ENCODE results near the gene CTR9. TPM values are rescaled to one million over a fixed set of nuclear protein-coding genes. Genes with fewer than 3 reads are reported as not detected.

The CTR9 gene
- polyA plus RNA-seq (2013, experiment 1 of 4): 36.3 TPM
- polyA plus RNA-seq (2013, experiment 2 of 4): 34.1 TPM
- 31.6 TPM for polyA plus RNA-seq (2013, experiment 3 of 4)
- 35.8 TPM for polyA plus RNA-seq (2013, experiment 4 of 4)

- H3K4me3 ChIP-seq (ENCODE audit: insufficient read depth, low read depth, low read length): peak within 1 kb of the TSS; percentile 92
- no peaks in the 10 kb centered on the region for H3K27me3 ChIP-seq (ENCODE audit: control insufficient read depth, insufficient read depth, low read length, poor library complexity, severe bottlenecking)
- peak within 1 kb of the TSS; percentile 90 for H3K27ac ChIP-seq (ENCODE audit: insufficient read depth, low read depth, low read length, poor library complexity, severe bottlenecking)
- 0% methylated on average over 67 of the region's 67 CpGs for WGBS, 2 experiments
- H3K36me3 ChIP-seq (ENCODE audit: control insufficient read depth, insufficient read depth, low read length): peaks cover 13% of the 10 kb centered on the region
- peaks cover 6% of the 10 kb centered on the region for H3K4me1 ChIP-seq (ENCODE audit: control insufficient read depth, insufficient read depth, low read length)
- no peaks in the 10 kb centered on the region for H3K9me3 ChIP-seq (ENCODE audit: control insufficient read depth, low read length)
Measured at GRCh38 chr11:10750838-10751580, at the start of gene CTR9. Gene CTR9, plus strand, starts transcription at chr11:10751246. Its CDS starts 167 bp downstream, at chr11:10751413.

GRCh38 chr11:10701982-10702381 lies 49.1 kb upstream of the CTR9 start:
- Histone ChIP-seq H3K27ac (ENCODE audit: insufficient read depth, low read depth, low read length, poor library complexity, severe bottlenecking) (no peak overlapping the region), H3K9me3 (ENCODE audit: control insufficient read depth, low read length) (no peaks in the 10 kb centered on the region), H3K27me3 (ENCODE audit: control insufficient read depth, insufficient read depth, low read length, poor library complexity, severe bottlenecking) (no peaks in the 10 kb centered on the region), H3K4me3 (ENCODE audit: insufficient read depth, low read depth, low read length) (no peak overlapping the region), H3K36me3 (ENCODE audit: control insufficient read depth, insufficient read depth, low read length) (no peaks in the 10 kb centered on the region), H3K4me1 (ENCODE audit: control insufficient read depth, insufficient read depth, low read length) (no peaks in the 10 kb centered on the region)
- 88 to 91% methylated on average over 3 of the region's 3 CpGs for WGBS, 2 experiments

DNA sequence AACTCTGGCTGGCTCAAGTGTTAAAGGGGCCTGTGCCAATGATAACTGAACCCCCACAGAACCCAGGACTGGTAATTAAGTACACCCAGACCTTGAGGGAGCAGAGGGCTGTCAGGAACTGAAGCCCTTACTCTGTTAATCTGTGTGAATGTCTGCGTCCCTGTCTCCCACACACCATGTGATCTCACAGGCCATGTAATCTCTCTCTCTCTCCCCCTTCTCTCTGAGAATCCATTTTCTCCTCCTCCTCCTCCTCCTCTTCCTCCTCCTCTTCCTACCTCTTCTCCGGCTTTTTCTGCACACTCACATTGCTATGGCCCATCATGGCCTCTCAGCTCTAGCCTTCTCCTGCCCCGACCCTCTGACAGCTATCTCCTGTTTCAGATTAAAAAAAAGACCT lies 42.9 kb upstream of the CTR9 start:
- H3K27me3 ChIP-seq (ENCODE audit: control insufficient read depth, insufficient read depth, low read length, poor library complexity, severe bottlenecking): no peaks in the 10 kb centered on the region
- H3K4me1 ChIP-seq (ENCODE audit: control insufficient read depth, insufficient read depth, low read length): no peaks in the 10 kb centered on the region
- WGBS, 2 experiments: 87 to 91% methylated on average over 3 of the region's 3 CpGs
- H3K27ac ChIP-seq (ENCODE audit: insufficient read depth, low read depth, low read length, poor library complexity, severe bottlenecking): no peak overlapping the region
- no peaks in the 10 kb centered on the region for H3K36me3 ChIP-seq (ENCODE audit: control insufficient read depth, insufficient read depth, low read length)
- no peak overlapping the region for H3K4me3 ChIP-seq (ENCODE audit: insufficient read depth, low read depth, low read length)
- H3K9me3 ChIP-seq (ENCODE audit: control insufficient read depth, low read length): no peaks in the 10 kb centered on the region

GRCh38 chr11:10709299-10710086 lies 41.6 kb upstream of the CTR9 start:
- Histone ChIP-seq H3K27me3 (ENCODE audit: control insufficient read depth, insufficient read depth, low read length, poor library complexity, severe bottlenecking) (no peaks in the 10 kb centered on the region), H3K27ac (ENCODE audit: insufficient read depth, low read depth, low read length, poor library complexity, severe bottlenecking) (no peak overlapping the region)
- 87 to 90% methylated on average over 5 of the region's 5 CpGs for WGBS, 2 experiments

DNA sequence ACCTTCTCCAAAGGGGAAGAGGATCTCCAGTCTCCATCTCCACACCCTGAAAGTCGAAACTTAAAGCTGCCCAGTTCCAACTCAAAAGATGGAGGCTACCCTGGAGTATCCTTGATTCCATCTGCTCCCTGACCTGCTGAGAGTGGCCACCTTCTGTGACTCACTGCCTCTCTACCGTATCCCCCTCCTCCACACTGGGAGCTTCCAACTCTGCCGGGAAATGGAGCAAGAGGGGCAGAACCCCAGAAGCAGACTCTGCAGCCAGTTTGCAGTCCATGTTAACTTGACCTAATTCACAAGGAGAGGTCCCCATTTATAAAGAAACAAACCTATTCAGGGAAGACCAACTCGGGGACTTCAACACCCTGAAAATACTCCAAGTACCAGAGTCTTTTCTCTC lies 35.5 kb upstream of the CTR9 start:
- WGBS, 2 experiments: 67% methylated on average over 4 of the region's 4 CpGs
- Histone ChIP-seq H3K27me3 (ENCODE audit: control insufficient read depth, insufficient read depth, low read length, poor library complexity, severe bottlenecking) (no peaks in the 10 kb centered on the region), H3K36me3 (ENCODE audit: control insufficient read depth, insufficient read depth, low read length) (no peaks in the 10 kb centered on the region), H3K4me1 (ENCODE audit: control insufficient read depth, insufficient read depth, low read length) (no peaks in the 10 kb centered on the region), H3K9me3 (ENCODE audit: control insufficient read depth, low read length) (no peaks in the 10 kb centered on the region), H3K4me3 (ENCODE audit: insufficient read depth, low read depth, low read length) (no peak overlapping the region), H3K27ac (ENCODE audit: insufficient read depth, low read depth, low read length, poor library complexity, severe bottlenecking) (no peak overlapping the region)

More at GRCh38 chr11:10709299-10710086, 41.6 kb upstream of the CTR9 start:
- H3K36me3 ChIP-seq (ENCODE audit: control insufficient read depth, insufficient read depth, low read length): no peaks in the 10 kb centered on the region
- H3K4me1 ChIP-seq (ENCODE audit: control insufficient read depth, insufficient read depth, low read length): no peaks in the 10 kb centered on the region
- H3K4me3 ChIP-seq (ENCODE audit: insufficient read depth, low read depth, low read length): no peak overlapping the region
- H3K9me3 ChIP-seq (ENCODE audit: control insufficient read depth, low read length): no peaks in the 10 kb centered on the region

- H3K27ac ChIP-seq (ENCODE audit: insufficient read depth, low read depth, low read length, poor library complexity, severe bottlenecking): no peak overlapping the region
- no peaks in the 10 kb centered on the region for H3K27me3 ChIP-seq (ENCODE audit: control insufficient read depth, insufficient read depth, low read length, poor library complexity, severe bottlenecking)
- H3K36me3 ChIP-seq (ENCODE audit: control insufficient read depth, insufficient read depth, low read length): no peaks in the 10 kb centered on the region
- H3K4me1 ChIP-seq (ENCODE audit: control insufficient read depth, insufficient read depth, low read length): no peaks in the 10 kb centered on the region
- H3K9me3 ChIP-seq (ENCODE audit: control insufficient read depth, low read length): no peaks in the 10 kb centered on the region
- WGBS, 2 experiments: 86 to 100% methylated on average over 1 to 3 of the region's 3 CpGs
- H3K4me3 ChIP-seq (ENCODE audit: insufficient read depth, low read depth, low read length): no peak overlapping the region
Measured at GRCh38 chr11:10716122-10716521, 34.9 kb upstream of the CTR9 start.

DNA sequence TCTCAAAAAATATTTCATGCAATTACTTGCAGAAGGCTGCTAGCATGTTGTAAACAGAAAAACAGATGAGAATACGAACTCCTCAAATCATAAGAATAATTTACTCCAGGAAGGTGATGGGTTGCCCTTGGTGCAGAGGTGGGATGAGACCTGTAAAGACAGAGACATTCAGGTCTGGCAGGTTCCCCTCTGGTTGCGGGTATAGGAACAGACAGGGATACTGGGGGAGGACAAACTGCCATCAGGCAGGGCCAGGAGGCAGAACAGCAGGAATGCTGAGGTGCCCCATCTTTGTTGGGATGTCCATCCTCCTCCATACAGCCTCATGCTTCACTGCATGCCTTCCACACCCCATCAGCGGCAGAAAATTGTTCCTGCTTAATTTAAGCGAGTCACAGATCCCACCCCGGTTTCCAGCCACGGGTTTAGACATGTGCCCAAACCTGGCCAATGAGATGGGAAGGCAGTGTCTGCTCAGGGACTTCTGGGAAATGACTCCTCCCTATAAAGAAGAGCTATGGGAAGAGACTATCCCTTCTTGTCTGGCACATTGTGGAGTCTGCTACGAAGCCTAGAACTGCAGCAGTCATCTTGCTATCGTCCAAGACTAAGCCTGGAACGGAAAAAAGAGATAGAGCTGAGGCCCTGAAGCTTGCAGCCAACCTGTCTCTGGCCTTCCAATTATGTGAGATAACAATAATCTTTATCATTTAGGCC lies 34.3 kb upstream of the CTR9 start:
- Histone ChIP-seq H3K36me3 (ENCODE audit: control insufficient read depth, insufficient read depth, low read length) (no peaks in the 10 kb centered on the region), H3K9me3 (ENCODE audit: control insufficient read depth, low read length) (no peaks in the 10 kb centered on the region), H3K4me3 (ENCODE audit: insufficient read depth, low read depth, low read length) (no peak overlapping the region), H3K27me3 (ENCODE audit: control insufficient read depth, insufficient read depth, low read length, poor library complexity, severe bottlenecking) (no peaks in the 10 kb centered on the region), H3K4me1 (ENCODE audit: control insufficient read depth, insufficient read depth, low read length) (no peaks in the 10 kb centered on the region), H3K27ac (ENCODE audit: insufficient read depth, low read depth, low read length, poor library complexity, severe bottlenecking) (no peak overlapping the region)
- WGBS, 2 experiments: 93 to 95% methylated on average over 9 of the region's 9 CpGs

DNA sequence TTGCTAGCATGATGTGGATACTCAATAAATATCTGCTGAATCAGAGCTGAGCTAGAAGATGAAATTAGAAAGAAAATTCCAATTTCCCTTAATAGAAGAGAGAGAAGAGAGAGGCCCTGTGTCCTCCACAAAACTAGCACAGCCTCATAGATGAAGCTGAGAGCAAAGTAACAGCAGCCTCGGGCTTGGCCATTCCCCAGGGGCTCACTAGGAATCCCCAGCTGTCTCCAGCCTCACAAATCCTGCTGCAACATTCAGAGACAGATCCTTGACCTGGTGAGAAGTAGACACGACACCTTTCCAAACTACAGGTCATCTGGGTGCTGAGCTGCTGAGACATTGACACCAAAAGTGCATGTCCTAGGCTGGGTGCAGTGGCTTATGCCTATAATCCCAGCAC lies 31.4 kb upstream of the CTR9 start:
- H3K27ac ChIP-seq (ENCODE audit: insufficient read depth, low read depth, low read length, poor library complexity, severe bottlenecking): no peak overlapping the region
- no peaks in the 10 kb centered on the region for H3K4me1 ChIP-seq (ENCODE audit: control insufficient read depth, insufficient read depth, low read length)
- no peak overlapping the region for H3K4me3 ChIP-seq (ENCODE audit: insufficient read depth, low read depth, low read length)
- no peaks in the 10 kb centered on the region for H3K36me3 ChIP-seq (ENCODE audit: control insufficient read depth, insufficient read depth, low read length)
- no peaks in the 10 kb centered on the region for H3K9me3 ChIP-seq (ENCODE audit: control insufficient read depth, low read length)
- 89 to 93% methylated on average over 2 of the region's 2 CpGs for WGBS, 2 experiments
- no peaks in the 10 kb centered on the region for H3K27me3 ChIP-seq (ENCODE audit: control insufficient read depth, insufficient read depth, low read length, poor library complexity, severe bottlenecking)

DNA sequence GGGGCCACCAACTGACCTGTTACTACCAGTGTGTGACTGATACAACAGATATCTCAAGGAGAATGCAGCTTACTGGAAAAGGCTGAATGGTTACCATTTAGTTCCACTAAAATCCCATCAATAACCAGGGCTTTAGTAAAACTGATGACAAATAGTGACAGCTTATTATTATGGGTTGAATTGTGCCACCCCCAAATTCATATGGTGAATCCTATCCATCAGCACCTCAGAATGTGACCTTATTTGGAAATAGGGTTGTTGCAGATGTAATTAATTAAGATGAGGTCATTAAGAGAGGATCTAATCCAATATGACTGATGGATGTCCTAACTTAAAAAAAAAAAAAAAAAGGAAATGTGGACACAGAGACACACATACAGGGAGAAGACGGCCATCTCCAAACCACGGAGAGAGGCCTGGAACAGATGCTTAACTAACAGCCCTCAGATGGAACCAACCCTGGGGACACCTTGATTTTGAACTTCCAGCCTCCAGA lies 30.1 kb upstream of the CTR9 start:
- 92 to 96% methylated on average over 2 of the region's 2 CpGs for WGBS, 2 experiments

DNA sequence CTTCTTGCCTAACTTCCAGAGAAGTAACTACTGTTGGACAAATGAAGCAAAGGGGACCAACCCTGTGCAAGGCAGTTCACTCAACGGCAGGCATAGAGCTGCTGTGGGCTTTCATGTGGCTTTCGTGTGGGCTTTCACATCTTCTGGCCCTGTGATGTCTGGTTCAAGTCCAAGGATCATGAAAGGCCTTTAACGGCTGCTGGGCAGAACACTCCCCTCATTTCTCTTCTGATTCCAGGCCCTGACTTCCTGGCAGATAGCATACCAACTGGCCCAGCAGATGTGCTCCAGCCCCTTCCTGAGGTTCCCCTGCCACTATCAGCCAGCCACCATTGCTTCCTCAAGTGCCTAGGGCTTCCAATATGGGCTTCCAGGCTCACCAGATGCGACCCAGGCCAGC lies 28.7 kb upstream of the CTR9 start:
- H3K4me1 ChIP-seq (ENCODE audit: control insufficient read depth, insufficient read depth, low read length): no peaks in the 10 kb centered on the region
- WGBS, 2 experiments: 91% methylated on average over 4 of the region's 4 CpGs
- H3K27me3 ChIP-seq (ENCODE audit: control insufficient read depth, insufficient read depth, low read length, poor library complexity, severe bottlenecking): no peaks in the 10 kb centered on the region
- H3K9me3 ChIP-seq (ENCODE audit: control insufficient read depth, low read length): no peaks in the 10 kb centered on the region
- no peak overlapping the region for H3K4me3 ChIP-seq (ENCODE audit: insufficient read depth, low read depth, low read length)
- H3K36me3 ChIP-seq (ENCODE audit: control insufficient read depth, insufficient read depth, low read length): no peaks in the 10 kb centered on the region
- H3K27ac ChIP-seq (ENCODE audit: insufficient read depth, low read depth, low read length, poor library complexity, severe bottlenecking): no peak overlapping the region

More for the DNA sequence above, 30.1 kb upstream of the CTR9 start:
- Histone ChIP-seq H3K36me3 (ENCODE audit: control insufficient read depth, insufficient read depth, low read length) (no peaks in the 10 kb centered on the region), H3K27ac (ENCODE audit: insufficient read depth, low read depth, low read length, poor library complexity, severe bottlenecking) (no peak overlapping the region), H3K9me3 (ENCODE audit: control insufficient read depth, low read length) (no peaks in the 10 kb centered on the region), H3K4me1 (ENCODE audit: control insufficient read depth, insufficient read depth, low read length) (no peaks in the 10 kb centered on the region), H3K27me3 (ENCODE audit: control insufficient read depth, insufficient read depth, low read length, poor library complexity, severe bottlenecking) (no peaks in the 10 kb centered on the region), H3K4me3 (ENCODE audit: insufficient read depth, low read depth, low read length) (no peak overlapping the region)
